ENCODE results near the gene HINT1.
"Not testable (repeated sequence)": the region's sequence is repeated elsewhere in the genome, so short reads cannot be mapped to it uniquely, and the experiment has no call there.

The HINT1 gene

GRCh38 chr5:131171276-131171810 is 6.3 kb upstream of the HINT1 start:
- in situ Hi-C loops (cut with HindIII; ENCODE audit: low sequenced_read_pairs): no loop called here

GRCh38 chr5:131170540-131171275 is 5.7 kb upstream of the HINT1 start, which contains the start of gene LYRM7:
TSS of gene LYRM7 (plus strand) at chr5:131170944. CDS start at chr5:131171021, 77 bp downstream.
- in situ Hi-C loops (cut with HindIII; ENCODE audit: low sequenced_read_pairs): no loop called here

- in situ Hi-C loops (cut with HindIII; ENCODE audit: low sequenced_read_pairs): no loop called here
These were observed 4.9 kb upstream of the HINT1 start for GRCh38 chr5:131169810-131170539.

- in situ Hi-C loops (cut with HindIII; ENCODE audit: low sequenced_read_pairs): no loop called here
These were observed 2.6 kb upstream of the HINT1 start for GRCh38 chr5:131167615-131168014.

GRCh38 chr5:131164191-131165118 is 601 bp downstream of the HINT1 start:
- in situ Hi-C loops (cut with HindIII; ENCODE audit: low sequenced_read_pairs): no loop called here

- in situ Hi-C loops (cut with HindIII; ENCODE audit: low sequenced_read_pairs): no loop called here
These were observed 1.6 kb downstream of the HINT1 start for GRCh38 chr5:131163276-131164119.

- in situ Hi-C loops (cut with HindIII; ENCODE audit: low sequenced_read_pairs): no loop called here
These were observed 4.9 kb downstream of the HINT1 start for GRCh38 chr5:131160134-131160533.

- in situ Hi-C loops (cut with HindIII; ENCODE audit: low sequenced_read_pairs): no loop called here
These were observed 8.1 kb downstream of the HINT1 start for GRCh38 chr5:131156957-131157356.

GRCh38 chr5:131156385-131156784 is 8.7 kb downstream of the HINT1 start:
- in situ Hi-C loops (cut with HindIII; ENCODE audit: low sequenced_read_pairs): no loop called here

GRCh38 chr5:131151216-131151615 is 13.8 kb downstream of the HINT1 start:
- in situ Hi-C loops (cut with HindIII; ENCODE audit: low sequenced_read_pairs): no loop called here

- in situ Hi-C loops (cut with HindIII; ENCODE audit: low sequenced_read_pairs): no loop called here
These were observed 14.6 kb downstream of the HINT1 start for GRCh38 chr5:131150408-131150807.

GRCh38 chr5:131148835-131149234 is 16.2 kb downstream of the HINT1 start:
- in situ Hi-C loops (cut with HindIII; ENCODE audit: low sequenced_read_pairs): no loop called here

GRCh38 chr5:131147258-131147657 is 17.8 kb downstream of the HINT1 start:
- in situ Hi-C loops (cut with HindIII; ENCODE audit: low sequenced_read_pairs): no loop called here

GRCh38 chr5:131142970-131143617 is 22.0 kb downstream of the HINT1 start:
- in situ Hi-C loops (cut with HindIII; ENCODE audit: low sequenced_read_pairs): no loop called here

- in situ Hi-C loops (cut with HindIII; ENCODE audit: low sequenced_read_pairs): no loop called here
These were observed 25.7 kb downstream of the HINT1 start for GRCh38 chr5:131139321-131139720.

GRCh38 chr5:131138406-131138805 is 26.6 kb downstream of the HINT1 start:
- in situ Hi-C loops (cut with HindIII; ENCODE audit: low sequenced_read_pairs): not testable (repeated sequence)

- in situ Hi-C loops (cut with HindIII; ENCODE audit: low sequenced_read_pairs): not testable (repeated sequence)
These were observed 32.0 kb downstream of the HINT1 start for GRCh38 chr5:131133091-131133490.

- in situ Hi-C loops (cut with HindIII; ENCODE audit: low sequenced_read_pairs): no loop called here
These were observed 35.8 kb downstream of the HINT1 start for GRCh38 chr5:131129306-131129705.

GRCh38 chr5:131127244-131127643 is 37.8 kb downstream of the HINT1 start:
- in situ Hi-C loops (cut with HindIII; ENCODE audit: low sequenced_read_pairs): not testable (repeated sequence)

All from DLD1 (cell line).